Activated naive CD4-positive, alpha-beta T cell (primary cell): ENCODE measurements around the gene STAB2.
"Not testable (repeated sequence)": the region's sequence is repeated elsewhere in the genome, so short reads cannot be mapped to it uniquely, and the experiment has no call there.

Experiments
- DNase-seq, 4 experiments: peaks; one replicate each; lab custom pipeline; 2025; lab: John Stamatoyannopoulos, UW

Gene STAB2

GRCh38 chr12:103653568-103654173 lies 66.6 kb downstream of the STAB2 start:
- DNase-seq: not testable (repeated sequence)

GRCh38 chr12:103654816-103655215 lies 67.7 kb downstream of the STAB2 start:
- DNase-seq: no peak

- DNase-seq: no peak
Measured at GRCh38 chr12:103656291-103656690, 69.2 kb downstream of the STAB2 start.

- no peak for DNase-seq
Measured at GRCh38 chr12:103657331-103657730, 70.3 kb downstream of the STAB2 start.

- DNase-seq: no peak
Measured at GRCh38 chr12:103664626-103665025, 77.6 kb downstream of the STAB2 start.

- DNase-seq: no peak
Measured at GRCh38 chr12:103665971-103666370, 78.9 kb downstream of the STAB2 start.

GRCh38 chr12:103667125-103667524 lies 80.1 kb downstream of the STAB2 start:
- DNase-seq: no peak

GRCh38 chr12:103668520-103668919 lies 81.4 kb downstream of the STAB2 start:
- no peak for DNase-seq

GRCh38 chr12:103671367-103671766 lies 84.3 kb downstream of the STAB2 start:
- no peak for DNase-seq

- DNase-seq: no peak
Measured at GRCh38 chr12:103672401-103673119, 85.5 kb downstream of the STAB2 start.

GRCh38 chr12:103673487-103673886 lies 86.4 kb downstream of the STAB2 start:
- DNase-seq: no peak

GRCh38 chr12:103673891-103674375 lies 86.9 kb downstream of the STAB2 start:
- no peak for DNase-seq

- DNase-seq: no peak
Measured at GRCh38 chr12:103676893-103677292, 89.8 kb downstream of the STAB2 start.

GRCh38 chr12:103677341-103677740 lies 90.3 kb downstream of the STAB2 start:
- DNase-seq: no peak

- DNase-seq: no peak
Measured at GRCh38 chr12:103677905-103678304, 90.8 kb downstream of the STAB2 start.

GRCh38 chr12:103679421-103680170 lies 92.5 kb downstream of the STAB2 start:
- DNase-seq: no peak

- DNase-seq: no peak
Measured at GRCh38 chr12:103680591-103681141, 93.6 kb downstream of the STAB2 start.

GRCh38 chr12:103686026-103686425 lies 99.0 kb downstream of the STAB2 start:
- DNase-seq: no peak

- no peak for DNase-seq
Measured at GRCh38 chr12:103687253-103687652, 100.2 kb downstream of the STAB2 start.

GRCh38 chr12:103688376-103689063 lies 101.4 kb downstream of the STAB2 start:
- DNase-seq: no peak

GRCh38 chr12:103690426-103690825 lies 103.4 kb downstream of the STAB2 start:
- DNase-seq: no peak

- no peak for DNase-seq
Measured at GRCh38 chr12:103691063-103691462, 104.0 kb downstream of the STAB2 start.
